Measurements from ENCODE around the gene FAM228A. TPM values are rescaled to one million over a fixed set of nuclear protein-coding genes. Genes with fewer than 3 reads are reported as not detected.

Gene FAM228A
- total and polyA plus RNA-seq, 2 donors (not counting 3 experiments of a cell fraction or from before 2014, with no cell fraction given): 0.36 to 1.00 TPM

DNA sequence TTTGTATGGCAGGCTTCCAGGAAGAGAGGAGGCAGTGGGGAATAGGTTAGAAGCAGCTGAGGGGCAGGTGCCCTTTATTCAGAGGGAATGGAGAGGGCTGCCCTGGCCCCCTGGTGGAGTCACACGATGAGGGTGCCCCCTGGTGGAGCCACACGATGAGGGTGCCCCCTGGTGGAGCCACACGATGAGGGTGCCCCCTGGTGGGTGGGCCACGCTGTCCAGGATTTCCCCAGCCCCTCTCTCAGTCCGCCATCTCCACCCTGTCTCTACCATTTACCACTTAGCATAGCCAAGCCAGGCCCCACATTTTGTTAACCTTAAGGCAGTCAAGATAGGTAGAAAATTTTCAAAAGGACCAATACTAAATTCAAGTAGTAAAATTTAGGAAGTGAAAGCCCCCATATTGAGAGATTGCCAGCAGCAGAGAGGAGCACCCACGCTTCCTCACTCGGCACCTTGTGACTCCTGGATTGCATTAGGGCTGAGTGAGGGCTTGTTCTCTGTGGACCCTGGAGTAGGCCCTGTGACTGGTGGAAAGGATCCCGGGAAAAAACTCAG is 10.4 kb upstream of the FAM228A start:
- ChIA-PET CTCF (interaction anchor here (0.7 to 3.5 kb wide), 8 partner anchors 9 to 340 kb away, joined by 3 to 27 read pairs (median 7); partner anchors contain the start of genes ATAD2B, TP53I3 and WDCP), POLR2A (no interaction called here)
- H3K9me1 ChIP-seq (replicated peaks; ENCODE audit: control insufficient read depth, extremely low read depth, insufficient read depth, low read length): no peaks in the 10 kb centered on the region
- H3K27ac ChIP-seq (ENCODE audit: insufficient read depth, low read depth, low read length): no peak overlapping the region
- no peaks in the 10 kb centered on the region for H3K9me3 ChIP-seq (replicated peaks; ENCODE audit: control insufficient read depth, insufficient read depth, low read length)
- no peak overlapping the region for H3K4me3 ChIP-seq (replicated peaks in 1 of 3; ENCODE audit: insufficient read depth in 1 of 3, low read depth in 1 of 3, low read length in 3 of 3)
- no peaks in the 10 kb centered on the region for H4K20me1 ChIP-seq (replicated peaks; ENCODE audit: control insufficient read depth, extremely low read depth, insufficient read depth, low read length)
- no peak overlapping the region for H2AFZ ChIP-seq (ENCODE audit: low read depth, low read length)
- no peaks in the 10 kb centered on the region for H3K36me3 ChIP-seq (ENCODE audit: control insufficient read depth in 2 of 2, extremely low read depth in 1 of 2, insufficient read depth in 2 of 2, low read length in 2 of 2)
- H3K4me1 ChIP-seq (ENCODE audit: control insufficient read depth, extremely low read depth, insufficient read depth, low read length): no peaks in the 10 kb centered on the region
- FAIRE-seq: peak; percentile 47
- no peak for DNase-seq (ENCODE audit: low read depth, low spot score)
- H3K4me2 ChIP-seq (ENCODE audit: insufficient read depth, low read length): no peak overlapping the region
- dilution Hi-C loops (cut with MboI; ENCODE audit: extremely low pct_ligation_motif_present, low sequenced_read_pairs) (no loop called here), intact Hi-C loops (cut with micrococcal nuclease) (loop anchor here (1.0 to 2.0 kb wide), 5 partner anchors 80 to 339 kb away; partner anchors contain the start of genes ATAD2B, SF3B6 and TP53I3)
- H3K79me2 ChIP-seq (ENCODE audit: control insufficient read depth, insufficient read depth, low read length): no peaks in the 10 kb centered on the region
- H3K27me3 ChIP-seq (ENCODE audit: control insufficient read depth in 2 of 2, insufficient read depth in 2 of 2, low read length in 2 of 2): no peaks in the 10 kb centered on the region
- BruUV-seq (replicated peaks): no TSS peak
- H3K9ac ChIP-seq (replicated peaks; ENCODE audit: extremely low read depth, insufficient read depth, low read length): no peak overlapping the region
- TF ChIP-seq MYC (IDR thresholded peaks at IDR 0.05; ENCODE audit: low read depth, low read length) (no peak), EZH2 (IDR thresholded peaks at IDR 0.05; ENCODE audit: borderline replicate concordance, low read depth, low read length, severe bottlenecking) (no peak)
- TF ChIP-seq, protein P1, sequence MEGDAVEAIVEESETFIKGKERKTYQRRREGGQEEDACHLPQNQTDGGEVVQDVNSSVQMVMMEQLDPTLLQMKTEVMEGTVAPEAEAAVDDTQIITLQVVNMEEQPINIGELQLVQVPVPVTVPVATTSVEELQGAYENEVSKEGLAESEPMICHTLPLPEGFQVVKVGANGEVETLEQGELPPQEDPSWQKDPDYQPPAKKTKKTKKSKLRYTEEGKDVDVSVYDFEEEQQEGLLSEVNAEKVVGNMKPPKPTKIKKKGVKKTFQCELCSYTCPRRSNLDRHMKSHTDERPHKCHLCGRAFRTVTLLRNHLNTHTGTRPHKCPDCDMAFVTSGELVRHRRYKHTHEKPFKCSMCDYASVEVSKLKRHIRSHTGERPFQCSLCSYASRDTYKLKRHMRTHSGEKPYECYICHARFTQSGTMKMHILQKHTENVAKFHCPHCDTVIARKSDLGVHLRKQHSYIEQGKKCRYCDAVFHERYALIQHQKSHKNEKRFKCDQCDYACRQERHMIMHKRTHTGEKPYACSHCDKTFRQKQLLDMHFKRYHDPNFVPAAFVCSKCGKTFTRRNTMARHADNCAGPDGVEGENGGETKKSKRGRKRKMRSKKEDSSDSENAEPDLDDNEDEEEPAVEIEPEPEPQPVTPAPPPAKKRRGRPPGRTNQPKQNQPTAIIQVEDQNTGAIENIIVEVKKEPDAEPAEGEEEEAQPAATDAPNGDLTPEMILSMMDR (IDR thresholded peaks at IDR 0.05; ENCODE audit: extremely low read depth in 1 of 2, insufficient read depth in 1 of 2, low read depth in 1 of 2, low read length in 2 of 2): peak; percentile 64 to 76

DNA sequence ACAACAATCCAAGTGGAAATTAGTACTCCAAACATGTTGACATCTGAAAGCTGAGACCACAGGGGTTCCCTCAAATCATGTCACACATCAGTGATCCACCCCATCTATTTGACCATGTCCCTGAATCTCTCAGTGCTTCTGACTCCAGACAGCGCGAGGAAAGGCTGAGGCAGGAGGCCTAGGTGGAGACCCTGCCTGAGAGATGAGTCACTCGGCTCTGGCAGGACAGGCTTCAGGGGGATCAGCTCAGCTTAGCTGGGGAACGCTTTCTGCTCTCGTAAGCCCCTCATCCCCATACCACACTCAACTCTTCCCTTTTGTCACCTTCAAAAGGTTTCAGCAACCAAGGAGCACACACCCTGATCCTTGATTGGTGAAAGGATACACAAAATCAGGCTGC is 5.8 kb upstream of the FAM228A start:
- POLR2A ChIA-PET: no interaction called here
- BruUV-seq (replicated peaks): no TSS peak
- FAIRE-seq: no peak
- no peak overlapping the region for H3K27ac ChIP-seq (ENCODE audit: insufficient read depth, low read depth, low read length)
- no peaks in the 10 kb centered on the region for H3K9me1 ChIP-seq (replicated peaks; ENCODE audit: control insufficient read depth, extremely low read depth, insufficient read depth, low read length)
- no peak overlapping the region for H2AFZ ChIP-seq (ENCODE audit: low read depth, low read length)
- H3K27me3 ChIP-seq (ENCODE audit: control insufficient read depth in 2 of 2, insufficient read depth in 2 of 2, low read length in 2 of 2): peaks cover 0 to 1% of the 10 kb centered on the region in 2 experiments
- no peak overlapping the region for H3K4me3 ChIP-seq (replicated peaks in 1 of 3; ENCODE audit: insufficient read depth in 1 of 3, low read depth in 1 of 3, low read length in 3 of 3)
- H3K9me3 ChIP-seq (replicated peaks; ENCODE audit: control insufficient read depth, insufficient read depth, low read length): no peaks in the 10 kb centered on the region
- dilution Hi-C loops (cut with MboI; ENCODE audit: extremely low pct_ligation_motif_present, low sequenced_read_pairs) (no loop called here), intact Hi-C loops (cut with micrococcal nuclease) (no loop called here)
- no peak for DNase-seq (ENCODE audit: low read depth, low spot score)
- H3K9ac ChIP-seq (replicated peaks; ENCODE audit: extremely low read depth, insufficient read depth, low read length): no peak overlapping the region
- TF ChIP-seq GATA2 (IDR thresholded peaks at IDR 0.05; ENCODE audit: insufficient read depth, insufficient read length, low read depth, low read length) (no peak), POLR2A (IDR thresholded peaks at IDR 0.05; ENCODE audit: low read depth, low read length) (no peak), MYC (IDR thresholded peaks at IDR 0.05; ENCODE audit: low read depth, low read length) (no peak)
- TF ChIP-seq, protein P1 (IDR thresholded peaks at IDR 0.05; ENCODE audit: extremely low read depth in 1 of 2, insufficient read depth in 1 of 2, low read depth in 1 of 2, low read length in 2 of 2): no peak
- H3K4me1 ChIP-seq (ENCODE audit: control insufficient read depth, extremely low read depth, insufficient read depth, low read length): no peaks in the 10 kb centered on the region
- H4K20me1 ChIP-seq (replicated peaks; ENCODE audit: control insufficient read depth, extremely low read depth, insufficient read depth, low read length): no peaks in the 10 kb centered on the region
- H3K79me2 ChIP-seq (ENCODE audit: control insufficient read depth, insufficient read depth, low read length): no peaks in the 10 kb centered on the region
- no peak overlapping the region for H3K4me2 ChIP-seq (ENCODE audit: insufficient read depth, low read length)
- H3K36me3 ChIP-seq (ENCODE audit: control insufficient read depth in 2 of 2, extremely low read depth in 1 of 2, insufficient read depth in 2 of 2, low read length in 2 of 2): no peaks in the 10 kb centered on the region
- CTCF ChIA-PET: no interaction called here
